HG02763 (cell line): ENCODE results near the gene GBP4.

Experiments used
- ATAC-seq: cut with Tn5 transposase; IDR thresholded peaks from one replicate; pipeline ENCODE4 v1.9.1; 2021; ENCODE audit warnings: mild to moderate bottlenecking, moderate library complexity; ENCODE audit not compliant: unreplicated experiment

Gene GBP4

DNA sequence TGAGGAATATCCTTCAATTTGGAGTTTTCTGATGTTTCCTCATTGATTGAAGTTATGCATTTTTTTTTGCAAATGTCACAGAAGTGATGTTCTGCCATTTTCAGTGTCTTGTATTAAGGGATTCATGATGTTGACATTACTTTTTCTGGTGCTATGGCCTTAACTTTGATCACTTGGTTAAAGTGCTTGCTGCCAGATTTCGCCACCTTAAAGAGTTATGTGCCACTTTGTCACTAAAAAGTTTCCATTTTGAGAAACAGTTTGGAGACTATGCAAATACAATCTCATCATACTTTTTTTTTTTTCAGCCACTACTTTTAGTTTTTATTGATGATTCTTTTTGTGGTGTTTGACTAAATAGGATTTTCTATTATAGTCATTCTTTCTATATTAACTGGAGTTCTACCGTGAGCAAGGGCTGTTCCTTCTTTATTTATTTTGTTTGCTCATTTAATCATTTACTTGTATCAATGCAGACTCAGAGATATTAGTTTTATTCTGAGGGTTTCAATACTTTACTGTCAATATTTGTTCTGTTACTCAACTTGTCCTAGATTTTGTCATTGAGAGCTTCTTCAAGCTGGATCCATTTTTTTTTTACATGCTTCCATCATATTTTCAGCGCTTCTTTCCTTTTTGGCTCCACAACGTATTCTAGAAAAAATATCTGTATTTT lies 26.1 kb downstream of the GBP4 start:
- ATAC-seq: no peak

DNA sequence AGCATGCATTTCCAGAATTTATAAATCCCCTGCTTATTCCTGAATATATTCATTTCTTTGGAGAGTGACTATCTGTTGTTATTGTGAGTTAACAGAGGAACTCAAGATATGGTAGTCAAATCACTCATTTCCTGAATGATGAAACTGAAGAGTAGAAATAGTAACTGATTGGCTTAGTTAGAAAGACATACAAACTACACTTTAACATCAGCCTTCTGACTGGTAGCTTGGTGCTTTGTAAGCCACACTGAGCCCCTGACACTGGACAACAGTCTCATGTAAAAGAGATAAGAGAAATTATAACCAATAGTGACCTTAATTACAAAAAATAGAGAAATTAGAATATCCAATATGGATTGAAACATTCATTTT lies 27.7 kb downstream of the GBP4 start:
- no peak for ATAC-seq

DNA sequence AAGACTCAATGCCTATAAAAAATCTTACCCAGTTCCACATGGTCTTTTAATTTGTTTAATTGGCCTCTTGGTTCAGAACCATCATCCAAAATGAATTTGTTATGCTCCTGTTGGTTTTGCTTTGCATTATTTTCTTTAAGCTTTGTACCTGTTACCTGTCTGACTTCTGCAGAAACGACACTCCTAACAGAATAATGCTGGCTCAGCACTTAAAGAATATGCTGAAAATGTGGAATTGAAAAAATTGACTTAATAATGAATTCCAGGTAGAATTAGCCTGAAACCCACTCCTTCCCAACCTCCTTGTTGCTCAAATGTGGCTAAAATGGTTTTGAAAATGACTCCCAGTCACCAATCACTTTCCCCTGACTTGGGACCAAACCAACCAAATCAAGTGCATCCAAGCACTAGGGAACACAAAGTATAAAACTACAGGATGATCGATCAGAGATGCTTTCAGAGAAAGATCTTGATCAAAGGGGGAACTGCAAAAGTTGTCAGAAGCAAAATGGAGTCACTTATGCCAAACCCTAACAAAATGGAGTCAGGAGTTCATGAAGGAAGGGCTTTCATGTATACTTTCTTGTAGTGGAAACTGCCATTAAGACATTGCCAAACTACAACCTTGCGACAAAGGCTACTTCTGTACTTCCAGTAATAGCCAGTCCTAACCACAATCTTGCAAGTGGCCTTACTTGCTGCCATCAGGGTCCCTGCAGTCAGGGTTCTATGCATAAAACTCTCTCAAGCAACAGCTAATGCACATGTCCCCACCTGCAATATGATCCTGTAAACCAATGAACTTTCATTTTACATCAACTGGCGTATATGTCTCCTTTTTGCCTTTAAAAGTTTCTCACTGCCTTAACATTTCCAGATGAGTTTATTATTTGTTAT lies 28.3 kb downstream of the GBP4 start:
- ATAC-seq: no peak

DNA sequence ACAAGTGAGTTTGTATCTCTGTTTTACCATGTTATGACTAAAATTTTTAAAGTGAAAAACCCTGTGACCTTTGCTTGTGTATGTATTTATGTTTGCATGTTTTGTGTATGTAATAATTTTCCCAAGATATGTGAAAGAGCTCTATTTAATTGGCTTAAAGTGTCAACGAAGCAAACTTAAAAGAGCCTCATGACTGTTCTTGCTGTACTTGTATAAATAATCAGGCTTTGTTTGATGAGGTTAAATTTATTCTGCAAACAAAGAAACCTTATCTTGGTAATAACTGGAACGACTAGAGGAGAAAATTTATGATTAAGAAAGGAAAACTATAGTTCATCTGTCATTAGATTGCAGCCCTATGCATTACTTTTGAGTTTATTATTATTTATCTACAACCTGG lies 29.6 kb downstream of the GBP4 start:
- ATAC-seq: no peak

DNA sequence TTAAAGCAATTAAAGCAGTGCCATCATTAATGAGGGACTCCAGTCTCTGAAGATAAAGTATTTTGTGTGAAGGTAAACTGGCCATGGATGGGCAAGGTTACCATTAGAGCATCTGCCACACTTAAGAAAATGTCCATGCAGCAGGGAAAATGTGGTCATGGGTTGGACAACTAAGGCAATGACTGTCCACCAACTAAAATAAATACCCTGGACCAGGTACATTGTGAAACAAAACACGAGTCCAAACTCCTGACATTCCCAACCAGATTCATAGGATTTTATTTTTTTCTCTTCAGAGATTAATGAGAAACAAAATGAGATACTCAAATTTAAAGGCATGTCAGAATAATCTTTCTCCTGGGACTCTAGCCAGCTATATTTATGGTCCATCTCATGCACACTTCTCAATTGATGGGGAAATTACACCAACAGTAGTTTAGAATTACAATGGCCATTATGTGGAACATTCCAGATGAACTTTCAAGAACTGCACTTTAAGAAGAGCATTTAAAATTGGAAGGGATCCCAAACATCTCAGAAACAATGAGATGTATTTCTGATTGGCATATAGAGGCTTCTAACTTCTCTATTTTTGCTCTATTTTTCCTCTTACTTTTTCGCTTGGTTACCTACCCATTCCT lies 31.0 kb downstream of the GBP4 start:
- ATAC-seq: no peak

DNA sequence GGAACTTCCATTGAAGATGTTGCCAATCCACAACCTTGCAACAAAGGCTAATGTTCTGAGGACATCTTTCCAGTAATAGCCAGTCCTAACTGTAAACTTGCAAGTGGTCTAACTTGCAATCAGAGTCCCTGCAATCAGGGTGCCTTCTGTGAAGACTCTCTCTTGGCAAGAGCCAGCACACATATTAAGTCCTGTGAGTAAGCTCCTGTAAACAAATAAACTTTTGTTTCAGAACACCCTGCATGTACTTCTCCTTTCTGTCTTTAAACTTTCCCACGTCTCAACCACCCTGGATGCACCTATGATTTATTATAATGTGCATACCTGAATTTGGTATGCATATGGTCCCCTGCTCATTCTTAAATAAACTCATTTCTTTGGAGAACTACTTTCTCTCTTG lies 32.0 kb downstream of the GBP4 start:
- ATAC-seq: no peak

DNA sequence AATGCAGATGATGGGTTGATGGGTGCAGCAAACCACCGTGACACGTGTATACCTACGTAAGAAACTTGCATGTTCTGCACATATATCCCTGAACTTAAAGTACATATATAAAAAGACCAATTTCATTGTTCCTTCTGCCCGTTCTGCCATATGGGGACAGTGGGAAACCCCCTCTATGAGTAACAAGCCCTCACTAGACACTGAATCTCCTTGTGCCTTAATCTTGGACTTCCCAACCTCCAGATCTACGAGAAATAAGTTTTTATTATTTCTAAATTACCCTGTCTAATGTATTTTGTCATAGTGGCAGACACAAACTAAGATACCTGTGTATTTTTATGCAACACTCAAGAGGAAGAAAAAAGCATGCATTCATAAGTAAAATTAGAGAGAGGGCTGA lies 32.9 kb downstream of the GBP4 start:
- ATAC-seq: no peak

DNA sequence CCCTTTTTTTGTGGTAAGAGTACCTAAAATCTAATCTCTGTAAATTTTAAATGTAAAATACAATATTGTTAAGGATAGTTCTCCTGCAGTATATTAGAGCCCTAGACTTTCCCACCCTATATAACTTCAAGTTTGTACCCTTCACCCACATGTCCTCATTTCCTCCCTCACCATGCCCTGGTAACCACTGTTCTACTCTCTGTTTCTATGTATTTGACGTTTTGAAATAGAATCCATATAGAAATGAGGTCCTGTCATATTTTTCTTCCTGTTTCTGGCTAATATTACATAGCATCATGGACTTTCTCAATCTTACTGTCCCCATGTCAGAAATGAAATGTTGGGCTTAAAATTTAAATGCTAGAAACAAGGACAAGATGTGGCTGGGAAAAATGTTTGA lies 47.7 kb downstream of the GBP4 start:
- ATAC-seq: no peak

DNA sequence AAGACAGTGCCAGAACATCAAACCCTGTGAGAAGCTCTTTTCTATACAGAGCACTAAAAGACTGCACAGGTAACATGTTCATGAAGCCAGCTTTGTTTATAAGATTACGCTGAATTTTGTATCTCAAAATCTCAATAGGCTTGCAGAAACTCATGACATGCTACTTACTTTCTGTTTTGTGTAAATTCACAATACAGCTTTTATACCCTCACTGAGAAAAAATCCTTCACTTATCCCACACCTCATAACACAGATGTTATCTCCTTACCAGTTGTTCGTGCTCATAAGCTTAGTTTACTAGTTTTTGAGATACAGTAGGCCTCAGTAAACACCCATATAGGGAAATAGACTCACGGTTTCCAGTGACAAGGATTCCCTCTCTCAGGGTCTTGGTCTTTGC lies 48.8 kb downstream of the GBP4 start:
- no peak for ATAC-seq

DNA sequence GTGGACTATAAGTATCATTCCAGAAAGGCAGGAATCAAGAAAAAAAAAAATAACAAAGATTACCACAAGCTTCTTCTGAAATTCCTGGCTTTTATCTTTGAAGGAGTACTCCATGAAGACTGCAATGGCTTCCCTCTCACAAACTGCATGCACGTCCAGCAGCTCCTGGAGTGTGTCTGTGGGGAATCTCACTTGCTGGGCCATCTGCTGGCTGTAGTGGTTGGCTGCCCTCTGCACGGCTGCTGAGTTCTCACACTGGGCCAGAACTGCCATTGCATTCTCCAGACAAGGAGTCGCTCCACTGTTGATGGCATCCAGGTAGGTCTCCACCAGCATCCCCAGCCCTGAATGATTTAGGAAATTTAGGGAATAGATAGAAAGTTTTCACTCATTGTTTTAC lies 49.5 kb downstream of the GBP4 start:
- no peak for ATAC-seq

DNA sequence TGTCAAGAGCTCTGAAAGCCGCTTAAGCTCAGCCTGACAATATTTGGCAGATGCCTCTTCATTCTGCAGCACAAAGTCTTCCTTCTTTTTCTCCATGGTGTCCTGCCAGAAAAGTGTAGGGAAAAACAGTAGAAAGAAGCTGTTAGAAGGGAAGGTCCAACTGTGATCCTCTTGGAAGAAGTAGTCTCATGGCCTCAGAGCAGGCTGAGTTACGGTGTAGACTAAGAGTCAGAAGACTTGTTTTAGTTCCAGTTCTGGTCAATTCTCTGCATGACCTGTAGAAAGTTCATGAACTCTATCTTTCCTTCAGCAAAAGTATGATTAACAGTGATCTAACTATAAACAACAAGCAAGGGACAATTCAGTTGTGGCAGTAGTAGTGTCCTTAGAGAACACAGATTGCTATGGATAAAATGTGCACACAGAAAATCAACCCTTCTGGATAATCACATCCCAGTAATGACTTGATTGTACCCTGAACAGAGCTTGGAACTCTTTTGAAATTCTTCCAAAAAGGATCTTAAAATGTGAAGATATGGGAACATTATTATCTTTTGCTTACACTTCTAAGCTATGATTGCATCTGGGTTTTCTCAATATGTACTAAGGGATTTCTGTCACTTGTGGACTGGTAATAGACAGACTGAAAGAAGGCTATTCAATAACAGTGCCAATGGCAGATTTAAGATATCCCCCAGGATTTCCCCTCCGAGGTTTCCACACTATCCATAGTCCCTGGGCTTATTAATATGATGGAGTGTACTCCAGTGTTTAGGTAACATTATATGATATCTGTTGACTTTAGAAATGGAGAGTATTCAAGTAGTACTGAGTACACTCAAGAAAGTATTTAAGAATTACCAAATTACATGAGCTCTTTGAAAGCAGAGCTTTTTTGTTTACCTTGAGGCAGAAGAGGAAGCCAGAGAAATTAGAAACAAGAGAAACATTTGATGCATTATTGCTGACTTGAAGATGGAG lies 50.8 kb downstream of the GBP4 start:
- ATAC-seq: no peak

DNA sequence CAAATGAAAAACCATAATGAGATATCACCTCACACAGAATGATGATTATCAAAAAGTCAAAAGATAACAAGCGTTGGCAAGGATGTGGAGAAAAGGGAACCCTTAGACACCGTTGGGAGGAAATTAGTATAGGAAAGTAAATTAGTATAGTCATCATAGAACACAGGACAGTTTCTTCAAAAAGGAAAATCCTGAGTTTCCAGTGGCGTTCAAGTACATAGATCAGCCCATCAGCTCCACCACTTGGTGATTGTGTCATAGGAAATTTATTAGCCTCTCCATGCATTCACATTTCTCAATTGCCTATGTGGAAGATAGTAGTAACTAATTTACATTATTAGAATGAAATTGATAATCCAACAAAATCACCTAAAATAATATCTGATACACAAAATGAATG lies 52.0 kb downstream of the GBP4 start:
- ATAC-seq: no peak

DNA sequence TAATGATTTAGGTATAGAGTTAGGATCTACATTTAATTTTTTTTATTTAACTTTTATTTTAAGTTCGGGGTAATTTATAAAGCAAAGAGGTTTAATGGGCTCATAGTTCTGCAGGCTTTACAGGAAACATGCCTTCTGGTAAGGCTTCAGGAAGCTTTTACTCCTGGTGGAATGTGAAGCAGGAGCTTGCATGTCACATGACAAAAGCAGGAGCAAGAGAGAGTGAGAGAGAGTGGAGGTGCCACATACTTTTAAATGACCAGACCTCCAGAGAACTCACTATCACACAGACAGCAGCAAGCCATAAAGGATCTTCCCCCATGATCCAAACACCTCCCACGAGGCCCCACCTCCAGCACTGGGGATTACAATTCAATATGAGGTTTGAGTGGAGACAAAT lies 55.3 kb downstream of the GBP4 start:
- ATAC-seq: no peak

DNA sequence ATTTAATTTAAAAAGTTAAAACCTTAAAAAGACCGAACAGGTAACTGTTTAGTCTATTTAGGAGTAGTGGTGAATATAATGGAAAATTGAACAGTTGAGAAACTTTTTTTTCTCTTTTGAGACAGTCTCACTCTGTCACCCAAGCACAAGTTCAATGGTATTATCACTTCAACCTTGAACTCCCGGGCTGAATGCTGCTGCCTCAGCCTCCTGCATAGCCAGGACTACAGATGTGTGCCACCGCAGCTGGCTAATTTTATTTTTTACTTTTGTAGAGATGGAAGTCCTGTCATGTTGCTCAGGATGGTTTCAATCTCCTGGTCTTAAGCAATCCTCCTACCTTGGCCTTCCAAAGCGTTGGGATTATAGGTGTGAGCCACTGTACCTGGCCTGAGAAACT lies 56.6 kb downstream of the GBP4 start:
- ATAC-seq: no peak

DNA sequence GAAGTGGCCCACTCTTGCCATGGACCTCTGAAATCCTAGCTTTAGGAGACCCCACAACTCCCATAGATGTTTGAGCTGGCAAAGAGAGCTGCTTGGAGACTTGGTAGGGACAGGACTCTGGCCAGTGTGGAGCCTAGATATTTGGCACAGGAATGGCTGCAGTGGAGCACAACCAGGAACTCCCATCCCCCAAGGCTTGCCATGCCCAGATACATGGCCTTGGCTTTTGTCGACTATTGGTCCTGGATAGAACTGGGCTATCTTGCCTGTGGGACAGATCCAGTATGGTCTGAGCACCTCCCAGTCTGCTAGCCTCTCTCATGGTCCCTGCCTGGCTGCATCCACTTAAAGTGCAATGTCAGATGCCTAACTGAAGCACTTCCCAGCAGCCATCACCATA lies 65.0 kb downstream of the GBP4 start:
- ATAC-seq: no peak
